HCT116 (cell line): ENCODE data around the gene GEMIN4. TPM values are rescaled to one million over a fixed set of nuclear protein-coding genes. Genes with fewer than 3 reads are reported as not detected.

Experiments
- ATAC-seq: fragments of 200-7000 bp; cut with Tn5 transposase; 2 replicates; pipeline ENCODE4 v1.9.1; 2020; ENCODE audit warnings: mild to moderate bottlenecking, moderate library complexity
- BruUV-seq: library from RNA; stranded (reverse); fragments of 400-500 nt; replicated peaks from 2 replicates; lab custom pipeline; 2021; lab: Mats Ljungman, UMichigan
- CTCF ChIA-PET: fragments of 300-600 bp; sonication (Branson Sonifier 250); formaldehyde crosslinking; loops from one replicate; lab custom pipeline; 2021; ENCODE audit warnings: antibody characterized with exemption; lab: Charles Lee
- POLR2A ChIA-PET: fragments of 300-600, 350-600 bp; sonication (Branson Sonifier 250); formaldehyde crosslinking; loops from one replicate; lab custom pipeline; 2021; ENCODE audit warnings: antibody characterized with exemption; lab: Charles Lee
- RAD21 ChIA-PET, 2 experiments: fragments of 300-600 bp; sonication (Branson Sonifier 250); formaldehyde crosslinking; loops; one replicate each; lab custom pipeline; 2023; ENCODE audit warnings: low total read pairs in 2 of 2; ENCODE audit not compliant: uncharacterized antibody in 2 of 2, unreplicated experiment in 2 of 2, low non-redundant PET in 1 of 2; lab: Charles Lee
- DNase-seq: peaks from one replicate; pipeline ENCODE4 v3.0.0-alpha.2; 2010; ENCODE audit warnings: low read depth, low spot score
- H2AFZ ChIP-seq: fragments of 200-600 bp; shearing (Covaris generic), sonication (generic); 2 replicates; pipeline ENCODE4 v1.6.1; 2017; ENCODE audit warnings: low read depth, mixed run types, mixed read lengths, antibody characterized with exemption, low read length; ENCODE audit not compliant: poor library complexity, severe bottlenecking
- H3K27ac ChIP-seq: 2 replicates; pipeline ENCODE4 v1.5.1; 2012; ENCODE audit warnings: low read depth, low read length
- H3K27me3 ChIP-seq: fragments of 200-600 bp; sonication (generic); 2 replicates; pipeline ENCODE4 v1.6.1; 2016; ENCODE audit warnings: mixed run types, low read length, mixed read lengths; ENCODE audit not compliant: insufficient read depth
- H3K36me3 ChIP-seq, 2 experiments: fragments of 200-500 bp in 1 of 2; fragments of 200-600 bp in 1 of 2; sonication (Bioruptor generic) in 1 of 2; sonication (generic) in 1 of 2; 2 replicates each; pipeline versions ENCODE4 v1.5.1 to v1.6.1; 2014 to 2016; ENCODE audit warnings: low read length in 2 of 2, inconsistent platforms in 1 of 2, mixed read lengths in 1 of 2, mixed run types in 1 of 2; ENCODE audit not compliant: insufficient read depth in 2 of 2, control insufficient read depth in 1 of 2
- H3K4me1 ChIP-seq, 2 experiments: fragments of 200-600 bp in 1 of 2; sonication (generic) in 1 of 2; 2 replicates each; pipeline versions ENCODE4 v1.5.1 to v1.6.1; 2012 to 2017; ENCODE audit warnings: low read length in 2 of 2, inconsistent platforms in 1 of 2, mild to moderate bottlenecking in 1 of 2, mixed read lengths in 1 of 2, mixed run types in 1 of 2, moderate library complexity in 1 of 2; ENCODE audit not compliant: insufficient read depth in 2 of 2, control insufficient read depth in 1 of 2
- H3K4me2 ChIP-seq: fragments of 200-600 bp; sonication (generic); 2 replicates; pipeline ENCODE4 v1.6.1; 2017; ENCODE audit warnings: mixed run types, low read length, mixed read lengths
- H3K4me3 ChIP-seq, 2 experiments: fragments of 200-600 bp in 1 of 2; sonication (generic) in 1 of 2; replicated peaks in 1 of 2; 2 replicates each; pipeline ENCODE4 v1.5.1; 2011 to 2016; ENCODE audit warnings: low read length in 2 of 2, control low read depth in 1 of 2, low read depth in 1 of 2, mild to moderate bottlenecking in 1 of 2, mixed read lengths in 1 of 2, mixed run types in 1 of 2
- H3K79me2 ChIP-seq: fragments of 200-600 bp; sonication (generic); 2 replicates; pipeline ENCODE4 v1.6.1; 2017; ENCODE audit warnings: mild to moderate bottlenecking, mixed run types, low read length, moderate library complexity, mixed read lengths; ENCODE audit not compliant: insufficient read depth
- H3K9ac ChIP-seq: fragments of 200-600 bp; sonication (generic); 2 replicates; pipeline ENCODE4 v1.6.1; 2016; ENCODE audit warnings: low read length, mixed read lengths
- H3K9me2 ChIP-seq: fragments of 200-600 bp; sonication (generic), shearing (Covaris generic); 2 replicates; pipeline ENCODE4 v1.6.1; 2017; ENCODE audit warnings: mixed run types, mild to moderate bottlenecking, moderate library complexity; ENCODE audit not compliant: insufficient read depth
- H3K9me3 ChIP-seq, 2 experiments: fragments of 200-500 bp in 1 of 2; fragments of 200-600 bp in 1 of 2; sonication (Bioruptor generic) in 1 of 2; sonication (generic) in 1 of 2; 2 replicates each; pipeline ENCODE4 v1.6.1; 2014 to 2017; ENCODE audit warnings: low read length in 2 of 2, mixed read lengths in 2 of 2, inconsistent platforms in 1 of 2, low read depth in 1 of 2, mild to moderate bottlenecking in 1 of 2, mixed run types in 1 of 2, moderate library complexity in 1 of 2; ENCODE audit not compliant: control insufficient read depth in 1 of 2, insufficient read depth in 1 of 2
- H4K20me1 ChIP-seq: fragments of 200-600 bp; sonication (generic), shearing (Covaris generic); 2 replicates; pipeline ENCODE4 v1.6.1; 2017; ENCODE audit warnings: mixed run types, mild to moderate bottlenecking, moderate library complexity; ENCODE audit not compliant: insufficient read depth
- ATF3 ChIP-seq: IDR thresholded peaks from 2 replicates; pipeline ENCODE4 v1.6.1; 2012
- CBX3 ChIP-seq: IDR thresholded peaks from 2 replicates; pipeline ENCODE4 v1.6.1; 2012; ENCODE audit warnings: low read depth
- CEBPB ChIP-seq: IDR thresholded peaks from 2 replicates; pipeline ENCODE4 v1.6.1; 2012; ENCODE audit warnings: low read depth
- EGR1 ChIP-seq: IDR thresholded peaks from 2 replicates; pipeline ENCODE4 v1.6.1; 2012; ENCODE audit warnings: low read depth
- ELF1 ChIP-seq: IDR thresholded peaks from 2 replicates; pipeline ENCODE4 v1.6.1; 2012; ENCODE audit warnings: low read depth, borderline replicate concordance
- FOSL1 ChIP-seq: IDR thresholded peaks from 2 replicates; pipeline ENCODE4 v1.6.1; 2012; ENCODE audit warnings: low read depth
- JUND ChIP-seq: IDR thresholded peaks from 2 replicates; pipeline ENCODE4 v1.6.1; 2012
- MAX ChIP-seq: IDR thresholded peaks from 2 replicates; pipeline ENCODE4 v1.6.1; 2012
- POLR2AphosphoS5 ChIP-seq: IDR thresholded peaks from 2 replicates; pipeline ENCODE4 v1.6.1; 2011; ENCODE audit warnings: mild to moderate bottlenecking, low read depth, low read length, moderate library complexity
- SIN3A ChIP-seq: IDR thresholded peaks from 2 replicates; pipeline ENCODE4 v1.6.1; 2012; ENCODE audit warnings: low read depth
- SP1 ChIP-seq: IDR thresholded peaks from 2 replicates; pipeline ENCODE4 v1.6.1; 2012; ENCODE audit warnings: low read depth
- YY1 ChIP-seq: IDR thresholded peaks from 2 replicates; pipeline ENCODE4 v1.6.1; 2011; ENCODE audit warnings: low read length, low read depth, moderate library complexity, mild to moderate bottlenecking; ENCODE audit not compliant: insufficient replicate concordance; ENCODE audit errors: extremely low read depth
- ZBTB33 ChIP-seq: IDR thresholded peaks from 2 replicates; pipeline ENCODE4 v1.6.1; 2011; ENCODE audit warnings: mild to moderate bottlenecking, low read length, moderate library complexity; ENCODE audit not compliant: insufficient replicate concordance; ENCODE audit errors: extremely low read depth
- ZFX ChIP-seq: fragments of 450-650 bp; IDR thresholded peaks from 2 replicates; pipeline ENCODE4 v1.6.1; 2017
- intact Hi-C: fragments of 100-400 bp; cut with micrococcal nuclease; formaldehyde crosslinking; loops from 2 replicates; pipeline ENCODE4 v1.10.0; 2022
- total RNA-seq: library from RNA; stranded (reverse); gene quantifications from one replicate; pipeline ENCODE4 v1.2.1, GENCODE V29; 2021; ENCODE audit not compliant: unreplicated experiment
- TF ChIP-seq, protein P1 (sequence below): IDR thresholded peaks from 2 replicates; pipeline ENCODE4 v1.6.1; 2012; ENCODE audit warnings: low read depth

GEMIN4 gene
- total RNA-seq, 1 experiment from 2014 or later: 53.2 TPM

DNA sequence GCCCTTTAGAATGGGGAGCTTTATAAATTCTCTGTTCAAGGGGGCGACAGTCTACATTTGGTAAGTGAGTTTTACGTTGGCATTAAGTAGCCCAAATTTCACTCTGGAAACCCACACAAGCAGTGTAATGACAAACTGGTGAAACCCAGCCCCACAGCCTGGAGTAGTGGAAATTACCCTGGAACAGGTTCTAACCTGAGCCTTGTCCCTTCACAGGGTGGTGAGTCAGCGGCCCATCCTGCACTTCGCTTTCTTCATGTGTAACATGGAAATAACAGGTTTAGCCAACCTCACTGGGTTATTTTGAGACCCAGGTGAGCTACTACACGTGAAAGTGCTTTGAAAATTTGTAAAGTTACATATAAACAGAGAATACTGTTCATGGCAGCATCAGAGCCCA lies 23.2 kb downstream of the GEMIN4 start:
- Histone ChIP-seq H3K9ac (no peak overlapping the region), H3K4me2 (no peak overlapping the region), H3K79me2 (peaks cover 13% of the 10 kb centered on the region), H3K27me3 (no peaks in the 10 kb centered on the region), H3K4me3 (no peak overlapping the region), H3K36me3 (no peaks in the 10 kb centered on the region; a peak in 1 of 4 replicates), H2AFZ (no peak overlapping the region), H3K27ac (no peak overlapping the region), H3K4me1 (peaks cover 3 to 17% of the 10 kb centered on the region in 2 experiments; a peak in 3 of 4 replicates), H4K20me1 (no peaks in the 10 kb centered on the region), H3K9me2 (no peaks in the 10 kb centered on the region), H3K9me3 (no peaks in the 10 kb centered on the region)
- intact Hi-C loops: no loop called here
- no peak for ATAC-seq
- ChIA-PET POLR2A (interaction anchor here (0.7 kb wide), 1 partner anchor 532 kb away, joined by 3 read pairs; no protein-coding TSS in a partner anchor), RAD21 (no interaction called here), CTCF (no interaction called here)
- TF ChIP-seq MAX (no peak), CEBPB (no peak), ELF1 (no peak)
- DNase-seq: no peak
- no TSS peak for BruUV-seq

DNA sequence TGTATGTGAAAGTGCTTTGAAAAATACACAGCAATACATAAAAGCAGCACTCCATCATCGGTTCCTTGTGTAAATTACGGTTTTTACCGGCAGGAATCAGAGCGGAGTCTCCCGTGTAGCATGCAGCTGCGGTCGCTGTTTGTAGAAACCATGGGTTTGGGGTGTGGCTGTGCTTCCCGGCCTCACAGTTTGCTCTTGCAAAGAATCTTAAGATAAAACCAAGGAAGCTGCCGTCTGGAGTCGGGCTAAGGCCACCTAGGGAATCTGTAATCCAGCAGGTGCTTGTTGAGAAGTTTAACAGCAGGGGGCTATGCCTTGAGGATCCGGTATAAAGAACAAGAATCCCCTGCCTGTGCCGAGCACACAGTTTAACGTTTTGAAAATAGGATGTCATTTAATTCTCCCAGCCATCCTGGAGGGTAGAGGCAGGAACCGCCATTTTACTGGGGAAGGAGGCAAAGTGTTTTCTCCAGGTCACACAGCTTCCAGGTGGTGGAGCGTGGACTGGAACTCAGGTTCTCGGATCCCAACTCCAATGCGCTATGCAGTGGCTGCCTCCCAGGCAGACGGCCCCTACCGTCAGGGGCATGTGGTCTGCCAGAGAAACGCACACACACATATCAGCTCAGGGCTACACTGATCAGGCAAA lies 25.7 kb downstream of the GEMIN4 start:
- Histone ChIP-seq H3K9me2 (no peaks in the 10 kb centered on the region), H3K4me3 (no peak overlapping the region), H3K79me2 (no peaks in the 10 kb centered on the region), H3K4me1 (peaks cover 0 to 5% of the 10 kb centered on the region in 2 experiments; a peak in 2 of 4 replicates), H3K27me3 (no peaks in the 10 kb centered on the region), H3K4me2 (no peak overlapping the region), H3K27ac (no peak overlapping the region), H3K9me3 (no peaks in the 10 kb centered on the region), H3K36me3 (no peaks in the 10 kb centered on the region), H3K9ac (no peak overlapping the region), H2AFZ (no peak overlapping the region), H4K20me1 (no peaks in the 10 kb centered on the region)
- DNase-seq (no peak), ATAC-seq (no peak)
- no TSS peak for BruUV-seq
- POLR2A ChIA-PET: no interaction called here
- CTCF ChIA-PET: no interaction called here
- RAD21 ChIA-PET: no interaction called here
- intact Hi-C loops: no loop called here
- TF ChIP-seq ZBTB33 (no peak), POLR2AphosphoS5 (no peak), ZFX (no peak), CBX3 (no peak), FOSL1 (no peak), EGR1 (no peak), CEBPB (no peak), ATF3 (no peak), SP1 (no peak), JUND (no peak), SIN3A (no peak), YY1 (no peak)
- TF ChIP-seq, protein P1, sequence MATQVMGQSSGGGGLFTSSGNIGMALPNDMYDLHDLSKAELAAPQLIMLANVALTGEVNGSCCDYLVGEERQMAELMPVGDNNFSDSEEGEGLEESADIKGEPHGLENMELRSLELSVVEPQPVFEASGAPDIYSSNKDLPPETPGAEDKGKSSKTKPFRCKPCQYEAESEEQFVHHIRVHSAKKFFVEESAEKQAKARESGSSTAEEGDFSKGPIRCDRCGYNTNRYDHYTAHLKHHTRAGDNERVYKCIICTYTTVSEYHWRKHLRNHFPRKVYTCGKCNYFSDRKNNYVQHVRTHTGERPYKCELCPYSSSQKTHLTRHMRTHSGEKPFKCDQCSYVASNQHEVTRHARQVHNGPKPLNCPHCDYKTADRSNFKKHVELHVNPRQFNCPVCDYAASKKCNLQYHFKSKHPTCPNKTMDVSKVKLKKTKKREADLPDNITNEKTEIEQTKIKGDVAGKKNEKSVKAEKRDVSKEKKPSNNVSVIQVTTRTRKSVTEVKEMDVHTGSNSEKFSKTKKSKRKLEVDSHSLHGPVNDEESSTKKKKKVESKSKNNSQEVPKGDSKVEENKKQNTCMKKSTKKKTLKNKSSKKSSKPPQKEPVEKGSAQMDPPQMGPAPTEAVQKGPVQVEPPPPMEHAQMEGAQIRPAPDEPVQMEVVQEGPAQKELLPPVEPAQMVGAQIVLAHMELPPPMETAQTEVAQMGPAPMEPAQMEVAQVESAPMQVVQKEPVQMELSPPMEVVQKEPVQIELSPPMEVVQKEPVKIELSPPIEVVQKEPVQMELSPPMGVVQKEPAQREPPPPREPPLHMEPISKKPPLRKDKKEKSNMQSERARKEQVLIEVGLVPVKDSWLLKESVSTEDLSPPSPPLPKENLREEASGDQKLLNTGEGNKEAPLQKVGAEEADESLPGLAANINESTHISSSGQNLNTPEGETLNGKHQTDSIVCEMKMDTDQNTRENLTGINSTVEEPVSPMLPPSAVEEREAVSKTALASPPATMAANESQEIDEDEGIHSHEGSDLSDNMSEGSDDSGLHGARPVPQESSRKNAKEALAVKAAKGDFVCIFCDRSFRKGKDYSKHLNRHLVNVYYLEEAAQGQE: no peak
